GM06990 (cell line): ENCODE data around the gene GABRR2.

Experiments
- DNase-seq: peaks from one replicate; pipeline ENCODE4 v3.0.0-alpha.2; 2011; ENCODE audit not compliant: insufficient read length; ENCODE audit errors: extremely low read depth
- H3K27me3 ChIP-seq: replicated peaks from 2 replicates; pipeline ENCODE4 v1.6.0; 2011; ENCODE audit warnings: low read length; ENCODE audit not compliant: control insufficient read depth, insufficient read depth
- H3K36me3 ChIP-seq: 2 replicates; pipeline ENCODE4 v1.5.1; 2011; ENCODE audit warnings: low read length; ENCODE audit not compliant: control insufficient read depth, insufficient read depth
- H3K4me3 ChIP-seq: replicated peaks from 2 replicates; pipeline ENCODE4 v1.5.1; 2011; ENCODE audit warnings: low read depth, mild to moderate bottlenecking, control low read depth, low read length
- CTCF ChIP-seq: IDR thresholded peaks from 2 replicates; pipeline ENCODE4 v1.5.1; 2011; ENCODE audit warnings: low read length, control low read depth, mild to moderate bottlenecking, inconsistent platforms; ENCODE audit not compliant: insufficient read depth, poor library complexity, severe bottlenecking

The GABRR2 gene

GRCh38 chr6:89212472-89212871 lies 102.6 kb downstream of the GABRR2 start:
- DNase-seq, result no peak
- no peaks in the 10 kb centered on the region; the same call in 1 of the 2 replicates for H3K27me3 ChIP-seq
- no peaks in the 10 kb centered on the region for H3K36me3 ChIP-seq
- H3K4me3 ChIP-seq, result no peak overlapping the region
- no peak for TF ChIP-seq CTCF

GRCh38 chr6:89209457-89209856 lies 105.6 kb downstream of the GABRR2 start:
- DNase-seq, result no peak
- Histone ChIP-seq H3K36me3 (no peaks in the 10 kb centered on the region), H3K27me3 (no peaks in the 10 kb centered on the region), H3K4me3 (no peak overlapping the region)
- TF ChIP-seq CTCF, result no peak

GRCh38 chr6:89208551-89208950 lies 106.5 kb downstream of the GABRR2 start:
- Histone ChIP-seq H3K36me3 (no peaks in the 10 kb centered on the region), H3K27me3 (no peaks in the 10 kb centered on the region), H3K4me3 (no peak overlapping the region)
- no peak for DNase-seq
- no peak for TF ChIP-seq CTCF
